ENCODE data around the gene PLPPR1.

Gene PLPPR1

DNA sequence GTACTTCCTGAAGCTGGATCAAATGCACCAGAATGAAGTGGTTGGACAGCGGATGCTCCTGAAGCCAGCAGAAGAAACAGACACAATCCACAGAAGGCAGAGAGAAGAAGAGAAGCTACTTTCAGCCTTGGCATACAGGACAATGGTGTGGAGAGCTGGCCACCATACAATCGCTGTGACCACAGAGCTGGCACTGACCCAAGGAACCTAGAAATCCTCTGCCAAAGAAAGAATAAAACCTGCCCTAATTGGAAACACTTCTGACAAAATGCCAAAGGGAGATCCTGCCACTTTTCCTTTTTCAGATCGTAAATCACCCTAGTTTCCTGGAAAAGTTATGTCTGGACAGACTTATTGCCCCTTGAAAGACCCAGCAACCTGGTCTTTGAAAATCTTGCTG lies 278.5 kb downstream of the PLPPR1 start:
- no peak overlapping the region for H3K4me2 ChIP-seq
- H3K27me3 ChIP-seq (ENCODE audit: insufficient read depth, low read depth), result no peaks in the 10 kb centered on the region
- no peak overlapping the region for H3K4me3 ChIP-seq (IDR thresholded peaks at IDR 0.05; ENCODE audit: insufficient read depth, low read depth, low read length)
- H3K4me1 ChIP-seq (ENCODE audit: low read depth, poor library complexity, severe bottlenecking), result no peaks in the 10 kb centered on the region
- no peak overlapping the region for H2AFZ ChIP-seq (ENCODE audit: low read depth)
- no peak overlapping the region for H3K9ac ChIP-seq
- H3K79me2 ChIP-seq (ENCODE audit: insufficient read depth, low read depth), result no peaks in the 10 kb centered on the region
- H3K36me3 ChIP-seq (ENCODE audit: insufficient read depth), result no peaks in the 10 kb centered on the region
- H3K27ac ChIP-seq, result no peak overlapping the region
- H4K20me1 ChIP-seq (ENCODE audit: insufficient read depth), result no peaks in the 10 kb centered on the region
- TF ChIP-seq, protein P1, sequence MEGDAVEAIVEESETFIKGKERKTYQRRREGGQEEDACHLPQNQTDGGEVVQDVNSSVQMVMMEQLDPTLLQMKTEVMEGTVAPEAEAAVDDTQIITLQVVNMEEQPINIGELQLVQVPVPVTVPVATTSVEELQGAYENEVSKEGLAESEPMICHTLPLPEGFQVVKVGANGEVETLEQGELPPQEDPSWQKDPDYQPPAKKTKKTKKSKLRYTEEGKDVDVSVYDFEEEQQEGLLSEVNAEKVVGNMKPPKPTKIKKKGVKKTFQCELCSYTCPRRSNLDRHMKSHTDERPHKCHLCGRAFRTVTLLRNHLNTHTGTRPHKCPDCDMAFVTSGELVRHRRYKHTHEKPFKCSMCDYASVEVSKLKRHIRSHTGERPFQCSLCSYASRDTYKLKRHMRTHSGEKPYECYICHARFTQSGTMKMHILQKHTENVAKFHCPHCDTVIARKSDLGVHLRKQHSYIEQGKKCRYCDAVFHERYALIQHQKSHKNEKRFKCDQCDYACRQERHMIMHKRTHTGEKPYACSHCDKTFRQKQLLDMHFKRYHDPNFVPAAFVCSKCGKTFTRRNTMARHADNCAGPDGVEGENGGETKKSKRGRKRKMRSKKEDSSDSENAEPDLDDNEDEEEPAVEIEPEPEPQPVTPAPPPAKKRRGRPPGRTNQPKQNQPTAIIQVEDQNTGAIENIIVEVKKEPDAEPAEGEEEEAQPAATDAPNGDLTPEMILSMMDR (conservative IDR thresholded peaks at IDR 0.05; ENCODE audit: low read depth, low read length), result no peak

DNA sequence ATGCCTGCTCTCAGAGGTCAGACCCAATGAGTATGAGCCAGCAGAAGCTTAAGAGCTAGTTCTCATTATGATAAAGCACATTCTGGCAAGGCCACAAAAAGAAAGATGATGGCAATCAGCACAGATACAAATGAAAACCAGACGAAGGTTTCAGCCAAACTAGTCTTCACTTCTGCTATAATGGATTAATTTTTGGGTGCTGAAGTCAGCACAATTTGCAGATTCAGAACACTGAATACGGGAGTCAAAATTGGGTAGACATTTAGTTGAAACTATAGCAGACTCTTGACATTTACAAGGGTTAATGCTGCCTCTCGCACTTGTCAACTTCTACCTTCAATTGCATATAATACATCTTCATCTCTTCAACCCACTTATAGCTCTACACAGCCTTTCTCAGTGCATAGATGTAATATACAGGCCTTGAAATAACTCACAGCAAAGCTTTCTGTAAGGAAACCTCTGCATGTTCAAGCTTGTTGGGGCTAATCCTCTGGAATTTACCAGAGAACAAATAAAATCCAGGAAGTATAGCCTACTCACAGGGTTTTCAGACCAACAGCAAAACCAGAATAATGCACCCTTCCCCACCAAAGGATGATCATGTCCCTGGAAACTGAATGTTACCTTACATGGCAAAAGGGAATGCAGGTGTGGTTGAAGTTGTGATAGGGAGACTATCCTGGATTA lies 279.1 kb downstream of the PLPPR1 start:
- no peak overlapping the region for H3K4me2 ChIP-seq
- TF ChIP-seq, protein P1 (conservative IDR thresholded peaks at IDR 0.05; ENCODE audit: low read depth, low read length), result no peak

DNA sequence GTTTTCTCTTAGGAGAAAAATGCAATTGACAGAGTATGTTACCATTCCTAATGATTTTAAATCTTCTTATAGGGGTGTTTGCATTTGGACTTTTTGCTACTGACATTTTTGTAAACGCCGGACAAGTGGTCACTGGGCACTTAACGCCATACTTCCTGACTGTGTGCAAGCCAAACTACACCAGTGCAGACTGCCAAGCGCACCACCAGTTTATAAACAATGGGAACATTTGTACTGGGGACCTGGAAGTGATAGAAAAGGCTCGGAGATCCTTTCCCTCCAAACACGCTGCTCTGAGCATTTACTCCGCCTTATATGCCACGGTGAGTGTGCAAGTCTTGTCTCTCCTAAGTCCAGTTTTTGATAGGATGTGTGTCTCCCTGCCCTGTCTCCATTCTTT lies 280.6 kb downstream of the PLPPR1 start:
- H4K20me1 ChIP-seq (ENCODE audit: insufficient read depth), result no peaks in the 10 kb centered on the region
- H3K4me2 ChIP-seq, result no peak overlapping the region
- H3K4me1 ChIP-seq (ENCODE audit: low read depth, poor library complexity, severe bottlenecking), result no peaks in the 10 kb centered on the region
- H3K36me3 ChIP-seq (ENCODE audit: insufficient read depth), result no peaks in the 10 kb centered on the region
- no peak overlapping the region for H3K9ac ChIP-seq
- H3K79me2 ChIP-seq (ENCODE audit: insufficient read depth, low read depth), result no peaks in the 10 kb centered on the region
- no peak overlapping the region for H3K27ac ChIP-seq
- H3K4me3 ChIP-seq (IDR thresholded peaks at IDR 0.05; ENCODE audit: insufficient read depth, low read depth, low read length), result no peak overlapping the region
- no peaks in the 10 kb centered on the region for H3K27me3 ChIP-seq (ENCODE audit: insufficient read depth, low read depth)
- no peak overlapping the region for H2AFZ ChIP-seq (ENCODE audit: low read depth)
- TF ChIP-seq, protein P1 (conservative IDR thresholded peaks at IDR 0.05; ENCODE audit: low read depth, low read length), result no peak

More for the DNA sequence above, 279.1 kb downstream of the PLPPR1 start:
- Histone ChIP-seq H3K79me2 (ENCODE audit: insufficient read depth, low read depth) (no peaks in the 10 kb centered on the region), H3K27me3 (ENCODE audit: insufficient read depth, low read depth) (no peaks in the 10 kb centered on the region), H4K20me1 (ENCODE audit: insufficient read depth) (no peaks in the 10 kb centered on the region), H3K4me3 (IDR thresholded peaks at IDR 0.05; ENCODE audit: insufficient read depth, low read depth, low read length) (no peak overlapping the region), H2AFZ (ENCODE audit: low read depth) (no peak overlapping the region), H3K36me3 (ENCODE audit: insufficient read depth) (no peaks in the 10 kb centered on the region), H3K27ac (no peak overlapping the region), H3K9ac (no peak overlapping the region), H3K4me1 (ENCODE audit: low read depth, poor library complexity, severe bottlenecking) (no peaks in the 10 kb centered on the region)

DNA sequence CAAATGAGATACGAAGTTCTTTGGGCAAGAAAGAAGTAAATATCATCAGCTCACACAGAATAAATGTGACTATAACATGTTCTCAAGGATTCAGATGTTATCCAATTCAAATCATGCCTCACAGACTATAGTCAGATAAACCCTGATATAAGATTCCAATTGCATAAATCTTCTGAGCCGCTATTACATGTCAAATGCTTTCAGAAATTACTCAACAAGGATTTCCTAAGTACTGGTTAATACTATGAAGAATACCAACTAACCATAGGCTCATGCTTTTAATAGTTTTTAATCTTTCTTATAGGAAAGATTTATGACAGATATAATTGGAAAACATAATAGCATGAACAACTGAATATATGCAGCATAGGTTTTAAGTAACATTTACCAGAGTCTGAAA lies 282.7 kb downstream of the PLPPR1 start:
- no peaks in the 10 kb centered on the region for H3K4me1 ChIP-seq (ENCODE audit: low read depth, poor library complexity, severe bottlenecking)
- no peak overlapping the region for H3K27ac ChIP-seq
- no peak overlapping the region for H3K4me3 ChIP-seq (IDR thresholded peaks at IDR 0.05; ENCODE audit: insufficient read depth, low read depth, low read length)
- TF ChIP-seq, protein P1 (conservative IDR thresholded peaks at IDR 0.05; ENCODE audit: low read depth, low read length), result no peak
- no peak overlapping the region for H2AFZ ChIP-seq (ENCODE audit: low read depth)
- H3K9ac ChIP-seq, result no peak overlapping the region
- H3K4me2 ChIP-seq, result no peak overlapping the region
- H3K36me3 ChIP-seq (ENCODE audit: insufficient read depth), result no peaks in the 10 kb centered on the region
- H3K79me2 ChIP-seq (ENCODE audit: insufficient read depth, low read depth), result no peaks in the 10 kb centered on the region
- no peaks in the 10 kb centered on the region for H3K27me3 ChIP-seq (ENCODE audit: insufficient read depth, low read depth)
- H4K20me1 ChIP-seq (ENCODE audit: insufficient read depth), result no peaks in the 10 kb centered on the region
